ENCODE measurements around the gene XXYLT1. TPM values are rescaled to one million over a fixed set of nuclear protein-coding genes. Genes with fewer than 3 reads are reported as not detected.
A peak's percentile ranks its signal among the peaks of the same experiment; 100 is the strongest.

The XXYLT1 gene
- total and polyA plus RNA-seq, 2 of the 8 experiments (the other 6 are each of a cell fraction or from before 2014, with no cell fraction given): 18.9 to 23.8 TPM

GRCh38 chr3:195154793-195155535 lies 116.0 kb downstream of the XXYLT1 start:
- DNase-seq (ENCODE audit: low read depth in 1 of 2, low spot score in 2 of 2) (no peak), FAIRE-seq (no peak)
- CTCF ChIA-PET (ENCODE audit: partially characterized antibody): interaction anchor here (0.7 to 1.8 kb wide), 8 partner anchors 21 to 121 kb away, joined by 3 to 5 read pairs (median 4); no protein-coding TSS in a partner anchor
- Histone ChIP-seq H3K56ac (replicated peaks; ENCODE audit: insufficient read length, low read depth, low read length) (no peak overlapping the region), H3K23me2 (ENCODE audit: low read depth, low read length) (peaks cover 4% of the 10 kb centered on the region; the same call in 1 of the 2 replicates), H2BK15ac (ENCODE audit: low read length) (no peak overlapping the region), H2AFZ (ENCODE audit: low read length) (no peak overlapping the region), H2BK12ac (ENCODE audit: low read depth, low read length) (peak overlapping the region; percentile 76; the same call in 1 of the 2 replicates), H3K9ac (replicated peaks in 1 of 4; ENCODE audit: extremely low read depth in 1 of 4, low read depth in 3 of 4, low read length in 3 of 4) (no peak overlapping the region), H3K79me2 (ENCODE audit: control insufficient read depth in 1 of 2, insufficient read depth in 2 of 2, low read length in 2 of 2) (peaks cover 0 to 5% of the 10 kb centered on the region in 2 experiments; a peak in 2 of 4 replicates), H4K91ac (replicated peaks; ENCODE audit: insufficient read length, low read length) (peak overlapping the region; percentile 26), H3K14ac (ENCODE audit: insufficient read length) (no peak overlapping the region), H3K79me1 (ENCODE audit: low read depth, low read length) (peaks cover 7% of the 10 kb centered on the region; the same call in 1 of the 2 replicates), H3K18ac (ENCODE audit: extremely low read depth, low read length) (no peak overlapping the region; the same call in 1 of the 2 replicates), H3K27me3 (replicated peaks in 1 of 4; ENCODE audit: control insufficient read depth in 3 of 4, extremely low read depth in 1 of 4, insufficient read depth in 3 of 4, low read length in 3 of 4) (no peaks in the 10 kb centered on the region), H3K4me1 (replicated peaks in 1 of 4; ENCODE audit: control insufficient read depth in 3 of 4, insufficient read depth in 4 of 4, low read length in 3 of 4) (peaks cover 18 to 45% (median 29%) of the 10 kb centered on the region in 4 experiments), H4K20me1 (replicated peaks in 1 of 2; ENCODE audit: control insufficient read depth in 1 of 2, insufficient read depth in 2 of 2, low read length in 2 of 2) (no peaks in the 10 kb centered on the region), H3K4ac (replicated peaks; ENCODE audit: insufficient read length, low read depth, low read length) (no peak overlapping the region), H4K5ac (ENCODE audit: insufficient read length, low read depth, low read length) (no peak overlapping the region), H3K23ac (ENCODE audit: insufficient read length) (no peak overlapping the region), H3K36me3 (ENCODE audit: control insufficient read depth in 2 of 4, insufficient read depth in 4 of 4, low read length in 3 of 4) (no peaks in the 10 kb centered on the region), H3K27ac (ENCODE audit: low read depth, low read length) (0 out of 2 replicates have a peak overlapping the region, but pooled peaks have one; percentile 47), H2BK20ac (ENCODE audit: low read length) (no peak overlapping the region), H2AK5ac (ENCODE audit: low read depth, low read length) (no peak overlapping the region), H2BK120ac (replicated peaks; ENCODE audit: low read depth, low read length) (no peak overlapping the region), H3K4me3 (ENCODE audit: extremely low read depth in 1 of 4, insufficient read depth in 2 of 4, low read depth in 3 of 4, low read length in 4 of 4) (no peak overlapping the region; a peak in 1 of 8 replicates), H4K8ac (ENCODE audit: extremely low read depth, insufficient read depth, low read length) (no peak overlapping the region), H2BK5ac (ENCODE audit: low read depth, low read length) (peak overlapping the region; percentile 36; the same call in 1 of the 2 replicates), H3K4me2 (ENCODE audit: insufficient read depth in 1 of 2, low read depth in 2 of 2, low read length in 2 of 2) (peak overlapping the region; percentile 8 to 24; a peak in 2 of 4 replicates), H3K9me3 (ENCODE audit: insufficient read depth in 2 of 2, low read depth in 1 of 2, low read length in 1 of 2) (no peaks in the 10 kb centered on the region)
- no peak for TF ChIP-seq TCF12 (IDR thresholded peaks at IDR 0.05; ENCODE audit: low read depth, low read length)
- POLR2A ChIA-PET (ENCODE audit: partially characterized antibody): interaction anchor here (0.7 to 1.0 kb wide), 2 partner anchors 13 to 39 kb away, joined by 3 to 4 read pairs; no protein-coding TSS in a partner anchor
- whole genome bisulfite sequencing, 2 experiments (ENCODE audit: extremely low coverage in 1 of 2, insufficient coverage in 1 of 2, insufficient read length in 1 of 2, insufficient replicate concordance in 2 of 2, low coverage in 1 of 2, low lambda C conversion rate in 2 of 2, missing lambda C conversion rate in 1 of 2): 53% methylated on average over 13 of the region's 16 CpGs; no CpG with 5 or more reads in 1 of the 2 experiments
